Measurements from ENCODE around the gene CYP21A2. TPM values are rescaled to one million over a fixed set of nuclear protein-coding genes. Genes with fewer than 3 reads are reported as not detected.
"Not testable (repeated sequence)": the region's sequence is repeated elsewhere in the genome, so short reads cannot be mapped to it uniquely, and the experiment has no call there.

CYP21A2 gene
- total RNA-seq, result 1 to 10 TPM; 1.1 to 4.9 (median 3.2) TPM
- polyA plus RNA-seq, result 1 to 10 TPM in 1 of 3 donors, under 1 TPM in 1, not detected in 1; 0.57 to 1.2 TPM

DNA sequence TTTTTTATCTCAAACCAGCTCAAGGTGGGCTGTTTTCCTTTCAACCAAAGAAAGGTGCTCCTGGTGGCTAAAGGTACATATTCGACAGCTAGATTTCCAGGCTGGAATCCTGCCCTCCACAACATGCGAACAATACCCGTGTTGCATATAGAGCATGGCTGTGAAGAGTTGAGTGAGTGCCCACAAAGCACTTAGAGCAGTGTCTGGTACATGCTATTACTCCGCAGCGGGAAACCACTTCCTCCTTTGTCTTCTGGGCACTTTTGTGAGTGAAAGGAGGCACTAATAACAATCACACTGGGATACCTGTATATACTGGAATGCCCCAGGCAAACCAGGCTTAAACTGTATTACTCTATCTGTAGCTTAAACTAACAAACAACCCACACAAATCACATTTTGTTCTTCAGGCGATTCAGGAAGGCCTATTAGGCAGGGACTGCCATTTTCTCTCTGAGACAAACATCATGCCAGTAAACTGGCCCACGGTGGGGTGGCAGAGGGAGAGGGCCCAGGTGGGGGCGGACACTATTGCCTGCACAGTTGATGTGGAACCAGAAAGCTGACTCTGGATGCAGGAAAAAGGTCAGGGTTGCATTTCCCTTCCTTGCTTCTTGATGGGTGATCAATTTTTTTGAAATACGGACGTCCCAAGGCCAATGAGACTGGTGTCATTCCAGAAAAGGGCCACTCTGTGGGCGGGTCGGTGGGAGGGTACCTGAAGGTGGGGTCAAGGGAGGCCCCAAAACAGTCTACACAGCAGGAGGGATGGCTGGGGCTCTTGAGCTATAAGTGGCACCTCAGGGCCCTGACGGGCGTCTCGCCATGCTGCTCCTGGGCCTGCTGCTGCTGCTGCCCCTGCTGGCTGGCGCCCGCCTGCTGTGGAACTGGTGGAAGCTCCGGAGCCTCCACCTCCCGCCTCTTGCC lies at the start of gene CYP21A2:
Gene CYP21A2 (plus strand): TSS at position 818 of the 927 bp plus-strand sequence. CDS start 8 bp downstream, at position 826.
- H3K27me3 ChIP-seq; DNase-seq; intact Hi-C loops (cut with DNase I); H3K4me3 ChIP-seq; H3K9me3 ChIP-seq; H3K4me1 ChIP-seq; H3K27ac ChIP-seq; H3K36me3 ChIP-seq: not testable (repeated sequence)
- 84 to 87% methylated on average over 15 of the region's 19 CpGs for WGBS, 2 donors

DNA sequence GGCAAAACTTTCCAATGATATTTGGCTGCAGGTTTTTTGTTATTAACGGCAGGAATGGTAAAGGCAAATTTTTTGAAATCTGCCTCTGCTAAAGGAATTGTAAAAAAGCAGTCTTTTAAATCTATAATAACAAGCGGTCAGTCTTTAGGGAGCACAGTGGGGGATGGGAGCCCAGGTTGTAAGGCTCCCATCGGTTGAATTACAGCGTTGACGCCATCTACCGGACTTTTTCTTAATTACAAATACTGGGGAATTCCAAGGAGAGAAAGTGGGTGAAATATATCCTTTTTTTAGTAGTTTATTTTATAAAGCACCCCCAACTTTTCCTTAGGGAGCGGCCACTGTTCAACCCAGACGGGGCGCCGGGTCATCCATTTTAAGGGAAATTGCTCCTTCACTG lies 48.9 kb upstream of the CYP21A2 start:
- H3K9me3 ChIP-seq; H3K4me3 ChIP-seq; DNase-seq; H3K27me3 ChIP-seq; intact Hi-C loops (cut with DNase I); H3K4me1 ChIP-seq; H3K27ac ChIP-seq; H3K36me3 ChIP-seq: not testable (repeated sequence)
- no CpG with 5 or more reads among the region's 10 CpGs for WGBS, 2 donors

GRCh38 chr6:31994421-31994820 lies 43.8 kb upstream of the CYP21A2 start:
- H3K27ac ChIP-seq; H3K4me1 ChIP-seq; H3K27me3 ChIP-seq; H3K9me3 ChIP-seq; H3K36me3 ChIP-seq; intact Hi-C loops (cut with DNase I); H3K4me3 ChIP-seq: not testable (repeated sequence)
- peak; percentile 40 for DNase-seq
- WGBS, 2 donors, result 94 to 97% methylated on average over 9 to 10 of the region's 14 CpGs

- H3K4me1 ChIP-seq; H3K4me3 ChIP-seq; H3K36me3 ChIP-seq; H3K27ac ChIP-seq; intact Hi-C loops (cut with DNase I); H3K9me3 ChIP-seq; H3K27me3 ChIP-seq: not testable (repeated sequence)
- WGBS, 2 donors, result 92 to 94% methylated on average over 6 of the region's 6 CpGs
- DNase-seq, result peak; percentile 53
Measured at GRCh38 chr6:31996385-31996784, 41.8 kb upstream of the CYP21A2 start.

DNA sequence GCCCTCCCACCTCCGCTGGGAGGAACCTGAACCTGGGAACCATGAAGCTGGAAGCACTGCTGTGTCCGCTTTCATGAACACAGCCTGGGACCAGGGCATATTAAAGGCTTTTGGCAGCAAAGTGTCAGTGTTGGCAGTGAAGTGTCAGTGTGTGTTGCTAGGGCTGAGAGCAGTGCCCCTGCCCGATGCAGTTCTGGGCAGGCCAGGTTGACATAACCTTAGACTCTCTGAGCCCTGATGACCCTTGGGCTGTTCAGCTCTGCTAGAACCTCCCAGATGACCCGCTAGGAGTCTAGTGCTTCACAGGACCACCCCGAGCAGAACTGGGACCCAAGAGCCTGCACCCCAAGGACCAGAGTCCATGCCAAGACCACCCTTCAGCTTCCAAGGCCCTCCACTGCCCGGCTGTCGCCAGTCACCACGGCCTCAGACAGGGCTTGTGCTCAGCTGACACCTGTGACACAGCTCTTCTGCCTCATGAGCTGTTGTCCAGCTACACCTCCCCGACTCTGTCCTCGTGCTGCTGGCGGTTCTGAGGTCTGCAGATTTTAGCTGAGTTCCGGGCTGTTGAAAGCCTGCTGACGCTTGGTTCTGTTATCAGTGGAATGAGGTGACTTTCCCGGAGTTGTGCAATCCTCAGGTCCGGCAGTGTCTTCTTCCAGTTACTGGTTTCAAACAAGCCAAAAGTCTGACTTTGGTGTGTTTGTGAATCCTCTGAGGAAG lies 35.5 kb upstream of the CYP21A2 start:
- intact Hi-C loops (cut with DNase I); H3K27me3 ChIP-seq; DNase-seq; H3K4me3 ChIP-seq; H3K9me3 ChIP-seq; H3K4me1 ChIP-seq; H3K36me3 ChIP-seq; H3K27ac ChIP-seq: not testable (repeated sequence)
- WGBS, 2 donors, result no CpG with 5 or more reads among the region's 15 CpGs

GRCh38 chr6:32003301-32003700 lies 34.9 kb upstream of the CYP21A2 start:
- H3K27me3 ChIP-seq; H3K9me3 ChIP-seq; intact Hi-C loops (cut with DNase I); H3K36me3 ChIP-seq; H3K27ac ChIP-seq; H3K4me1 ChIP-seq; DNase-seq; H3K4me3 ChIP-seq: not testable (repeated sequence)
- WGBS, 2 donors, result no CpG with 5 or more reads among the region's 7 CpGs

DNA sequence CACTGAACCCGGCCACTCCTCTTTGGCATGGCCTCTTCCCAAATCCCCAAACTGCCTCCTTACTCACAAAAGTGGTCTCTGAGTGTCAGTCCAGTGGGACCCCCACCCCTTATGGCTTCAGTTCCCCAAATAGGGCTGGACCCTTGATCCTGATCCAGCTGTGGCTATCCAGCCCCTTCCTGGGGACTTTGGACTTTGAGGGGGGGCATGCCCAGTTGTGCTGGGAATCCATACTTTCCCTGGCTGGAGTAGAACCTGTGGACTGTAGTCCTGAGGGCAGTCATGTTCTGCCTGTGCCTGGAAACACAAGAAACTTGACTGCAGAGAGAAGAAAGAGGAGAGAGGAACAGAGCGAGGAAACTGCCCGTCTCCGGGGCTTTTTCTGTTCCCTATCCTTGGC lies 33.8 kb upstream of the CYP21A2 start:
- H3K9me3 ChIP-seq; DNase-seq; H3K27ac ChIP-seq; H3K36me3 ChIP-seq; H3K4me3 ChIP-seq; H3K4me1 ChIP-seq; intact Hi-C loops (cut with DNase I); H3K27me3 ChIP-seq: not testable (repeated sequence)
- WGBS, 2 donors, result 72 to 89% methylated on average over 4 of the region's 4 CpGs

- H3K27me3 ChIP-seq; H3K36me3 ChIP-seq; H3K4me1 ChIP-seq; H3K9me3 ChIP-seq; intact Hi-C loops (cut with DNase I); H3K27ac ChIP-seq; DNase-seq; H3K4me3 ChIP-seq: not testable (repeated sequence)
- WGBS, 2 donors, result 66 to 71% methylated on average over 9 of the region's 13 CpGs
Measured at GRCh38 chr6:32004864-32005537, 33.2 kb upstream of the CYP21A2 start.

- H3K4me1 ChIP-seq; H3K4me3 ChIP-seq; intact Hi-C loops (cut with DNase I); H3K27ac ChIP-seq; H3K27me3 ChIP-seq; H3K36me3 ChIP-seq; H3K9me3 ChIP-seq; DNase-seq: not testable (repeated sequence)
- WGBS, 2 donors, result 82 to 89% methylated on average over 8 to 9 of the region's 9 CpGs
Measured at GRCh38 chr6:32005538-32005880, 32.7 kb upstream of the CYP21A2 start.

DNA sequence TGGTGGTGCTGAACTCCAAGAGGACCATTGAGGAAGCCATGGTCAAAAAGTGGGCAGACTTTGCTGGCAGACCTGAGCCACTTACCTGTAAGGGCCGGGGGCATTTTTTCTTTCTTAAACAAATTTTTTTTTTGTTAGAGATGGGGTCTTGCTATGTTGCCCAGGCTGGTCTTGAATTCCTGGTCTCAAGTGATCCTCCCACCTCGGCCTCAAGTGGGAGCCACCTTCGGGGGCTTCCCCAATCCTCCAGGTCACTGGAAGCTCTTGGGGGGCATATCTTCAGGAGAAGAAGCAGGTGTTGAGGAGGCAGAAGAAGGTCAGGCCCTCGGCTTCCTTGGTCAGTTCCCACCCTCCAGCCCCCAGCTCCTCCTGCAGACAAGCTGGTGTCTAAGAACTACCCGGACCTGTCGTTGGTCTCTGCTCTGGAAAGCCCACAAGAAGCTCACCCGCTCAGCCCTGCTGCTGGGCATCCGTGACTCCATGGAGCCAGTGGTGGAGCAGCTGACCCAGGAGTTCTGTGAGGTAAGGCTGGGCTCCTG lies 32.2 kb upstream of the CYP21A2 start:
- H3K36me3 ChIP-seq; H3K9me3 ChIP-seq; DNase-seq; H3K27ac ChIP-seq; H3K4me3 ChIP-seq; H3K27me3 ChIP-seq; intact Hi-C loops (cut with DNase I); H3K4me1 ChIP-seq: not testable (repeated sequence)
- WGBS, 2 donors, result 71 to 76% methylated on average over 8 of the region's 8 CpGs

DNA sequence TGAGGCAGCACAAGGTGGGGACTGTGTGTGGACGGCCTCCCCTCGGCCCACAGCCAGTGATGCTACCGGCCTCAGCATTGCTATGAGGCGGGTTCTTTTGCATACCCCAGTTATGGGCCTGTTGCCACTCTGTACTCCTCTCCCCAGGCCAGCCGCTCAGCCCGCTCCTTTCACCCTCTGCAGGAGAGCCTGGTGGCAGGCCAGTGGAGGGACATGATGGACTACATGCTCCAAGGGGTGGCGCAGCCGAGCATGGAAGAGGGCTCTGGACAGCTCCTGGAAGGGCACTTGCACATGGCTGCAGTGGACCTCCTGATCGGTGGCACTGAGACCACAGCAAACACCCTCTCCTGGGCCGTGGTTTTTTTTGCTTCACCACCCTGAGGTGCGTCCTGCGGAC lies 31.1 kb upstream of the CYP21A2 start:
- H3K27ac ChIP-seq; H3K36me3 ChIP-seq; H3K4me3 ChIP-seq; H3K4me1 ChIP-seq; H3K9me3 ChIP-seq; H3K27me3 ChIP-seq; intact Hi-C loops (cut with DNase I): not testable (repeated sequence)
- WGBS, 2 donors, result 76 to 84% methylated on average over 12 of the region's 12 CpGs
- peak; percentile 29 for DNase-seq

GRCh38 chr6:32008037-32008436 lies 30.2 kb upstream of the CYP21A2 start:
- H3K4me1 ChIP-seq; intact Hi-C loops (cut with DNase I); H3K27ac ChIP-seq; H3K9me3 ChIP-seq; H3K36me3 ChIP-seq; H3K27me3 ChIP-seq; H3K4me3 ChIP-seq; DNase-seq: not testable (repeated sequence)
- no CpG with 5 or more reads among the region's 24 CpGs for WGBS, 2 donors
